ENCODE measurements around the gene SULT1C4.

Gene SULT1C4

GRCh38 chr2:108367561-108368175, 10.1 kb upstream of the SULT1C4 start:
- H3K4me3 ChIP-seq (ENCODE audit: low read depth, low read length), result no peak overlapping the region
- POLR2A ChIA-PET, result no interaction called here
- TF ChIP-seq CTCF (IDR thresholded peaks at IDR 0.05; ENCODE audit: insufficient read depth, low read length, missing control alignments), result no peak

DNA sequence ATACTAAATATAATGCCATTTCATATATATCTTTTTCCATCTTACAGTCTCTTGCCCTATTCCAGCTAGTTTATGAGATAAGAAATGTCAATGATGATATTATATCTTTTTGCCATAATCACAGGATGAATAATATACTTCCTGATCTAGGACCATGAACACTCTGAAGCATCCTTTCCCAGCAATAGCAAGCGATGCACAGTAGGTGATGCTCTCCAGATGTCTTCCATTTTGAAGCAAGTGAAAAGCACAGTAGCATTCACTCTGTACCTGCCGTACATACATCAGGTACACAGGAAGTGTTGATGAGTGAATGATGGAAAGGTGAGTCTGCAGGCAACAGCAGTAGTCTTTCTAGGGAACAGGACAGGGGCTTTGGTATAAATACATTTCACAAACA, 8.6 kb upstream of the SULT1C4 start:
- DNase-seq (ENCODE audit: low read depth, low spot score), result no peak
- ChIA-PET CTCF (interaction anchor here (1.0 to 1.2 kb wide), 2 partner anchors 11 to 215 kb away, joined by 3 read pairs; no protein-coding TSS in a partner anchor), POLR2A (no interaction called here)
- TF ChIP-seq CTCF (IDR thresholded peaks at IDR 0.05; ENCODE audit: insufficient read depth, low read length, missing control alignments), result no peak
- no peak overlapping the region for H3K4me3 ChIP-seq (ENCODE audit: low read depth, low read length)

More at GRCh38 chr2:108367561-108368175, 10.1 kb upstream of the SULT1C4 start:
- CTCF ChIA-PET, result interaction anchor here (0.6 kb wide), 1 partner anchor 15 kb away, joined by 3 read pairs; no protein-coding TSS in a partner anchor
- no peak for DNase-seq (ENCODE audit: low read depth, low spot score)

DNA sequence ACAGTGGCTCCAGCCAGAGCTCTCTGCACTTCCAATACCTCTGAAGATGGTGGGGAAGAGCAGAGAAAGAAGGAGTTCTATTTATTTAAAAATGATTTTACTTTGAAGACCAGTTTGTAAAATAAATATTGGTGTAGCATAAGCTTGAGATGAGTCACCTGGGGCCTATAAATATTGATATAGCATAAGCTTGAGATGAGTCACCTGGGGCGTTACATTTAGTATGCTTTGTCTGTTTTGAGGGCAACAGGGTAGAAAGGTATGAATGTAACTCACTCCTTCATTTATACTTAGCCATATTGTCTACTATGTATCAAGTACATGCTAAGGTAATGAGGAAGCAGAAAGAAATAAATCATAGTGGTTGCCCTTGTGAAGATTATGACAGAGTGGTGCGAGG, 7.7 kb upstream of the SULT1C4 start:
- CTCF ChIA-PET, result interaction anchor here (1.0 to 1.3 kb wide), 3 partner anchors 10 to 214 kb away, joined by 3 to 4 read pairs (median 3); no protein-coding TSS in a partner anchor
- H3K4me3 ChIP-seq (ENCODE audit: low read depth, low read length), result no peak overlapping the region
- POLR2A ChIA-PET, result no interaction called here
- DNase-seq (ENCODE audit: low read depth, low spot score), result no peak
- no peak for TF ChIP-seq CTCF (IDR thresholded peaks at IDR 0.05; ENCODE audit: insufficient read depth, low read length, missing control alignments)

GRCh38 chr2:108376774-108377173, 980 bp upstream of the SULT1C4 start:
- CTCF ChIA-PET, result no interaction called here
- H3K4me3 ChIP-seq (ENCODE audit: low read depth, low read length), result no peak overlapping the region
- POLR2A ChIA-PET, result no interaction called here
- TF ChIP-seq CTCF (IDR thresholded peaks at IDR 0.05; ENCODE audit: insufficient read depth, low read length, missing control alignments), result no peak
- DNase-seq (ENCODE audit: low read depth, low spot score), result no peak

GRCh38 chr2:108377401-108377800, 353 bp upstream of the SULT1C4 start:
- CTCF ChIA-PET, result no interaction called here
- H3K4me3 ChIP-seq (ENCODE audit: low read depth, low read length), result no peak overlapping the region
- DNase-seq (ENCODE audit: low read depth, low spot score), result no peak
- POLR2A ChIA-PET, result no interaction called here
- no peak for TF ChIP-seq CTCF (IDR thresholded peaks at IDR 0.05; ENCODE audit: insufficient read depth, low read length, missing control alignments)

DNA sequence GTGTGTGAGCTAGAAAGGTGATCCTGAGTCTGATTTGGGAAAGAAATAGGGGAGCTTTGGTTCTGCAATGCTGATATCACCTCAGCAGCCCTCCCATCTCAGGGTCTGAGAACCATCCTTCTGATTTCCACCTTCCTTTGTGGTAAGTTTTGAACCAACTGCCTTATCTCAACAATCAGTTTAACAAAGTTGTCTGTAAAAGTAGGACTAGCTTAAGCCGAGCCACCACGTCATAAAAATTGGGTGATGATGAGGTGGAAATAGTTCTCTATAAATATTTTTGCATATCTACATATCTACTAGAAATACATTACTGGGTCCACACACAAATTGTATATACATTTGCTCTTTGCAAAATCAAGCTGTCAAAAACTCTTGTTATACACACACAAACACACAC, 1.1 kb downstream of the SULT1C4 start:
- CTCF ChIA-PET, result interaction anchor here (1.0 kb wide), 1 partner anchor 24 kb away, joined by 3 read pairs; no protein-coding TSS in a partner anchor
- POLR2A ChIA-PET, result no interaction called here

More for the DNA sequence above, 1.1 kb downstream of the SULT1C4 start:
- TF ChIP-seq CTCF (IDR thresholded peaks at IDR 0.05; ENCODE audit: insufficient read depth, low read length, missing control alignments), result no peak
- no peak overlapping the region for H3K4me3 ChIP-seq (ENCODE audit: low read depth, low read length)
- DNase-seq (ENCODE audit: low read depth, low spot score), result no peak

All from AG04449 (cell line).